A673 (cell line): ENCODE data around the gene LEAP2.

Source experiments
- EZH2 ChIP-seq: fragments of 200-600 bp; sonication (generic); IDR thresholded peaks from 2 replicates; pipeline ENCODE4 v1.6.1; 2017; ENCODE audit warnings: borderline replicate concordance, low read depth, mild to moderate bottlenecking, mixed read lengths, antibody characterized with exemption, low read length; ENCODE audit not compliant: poor library complexity, severe bottlenecking
- TF ChIP-seq, protein P1 (sequence below): fragments of 300-800, 200-600 bp; sonication (generic); conservative IDR thresholded peaks from 2 replicates; pipeline ENCODE4 v1.5.1; 2017; ENCODE audit warnings: low read depth, mild to moderate bottlenecking, antibody characterized with exemption, low read length, moderate library complexity, mixed read lengths

GRCh38 chr5:132873930-132874271 lies 433 bp downstream of the LEAP2 start:
- TF ChIP-seq, protein P1, sequence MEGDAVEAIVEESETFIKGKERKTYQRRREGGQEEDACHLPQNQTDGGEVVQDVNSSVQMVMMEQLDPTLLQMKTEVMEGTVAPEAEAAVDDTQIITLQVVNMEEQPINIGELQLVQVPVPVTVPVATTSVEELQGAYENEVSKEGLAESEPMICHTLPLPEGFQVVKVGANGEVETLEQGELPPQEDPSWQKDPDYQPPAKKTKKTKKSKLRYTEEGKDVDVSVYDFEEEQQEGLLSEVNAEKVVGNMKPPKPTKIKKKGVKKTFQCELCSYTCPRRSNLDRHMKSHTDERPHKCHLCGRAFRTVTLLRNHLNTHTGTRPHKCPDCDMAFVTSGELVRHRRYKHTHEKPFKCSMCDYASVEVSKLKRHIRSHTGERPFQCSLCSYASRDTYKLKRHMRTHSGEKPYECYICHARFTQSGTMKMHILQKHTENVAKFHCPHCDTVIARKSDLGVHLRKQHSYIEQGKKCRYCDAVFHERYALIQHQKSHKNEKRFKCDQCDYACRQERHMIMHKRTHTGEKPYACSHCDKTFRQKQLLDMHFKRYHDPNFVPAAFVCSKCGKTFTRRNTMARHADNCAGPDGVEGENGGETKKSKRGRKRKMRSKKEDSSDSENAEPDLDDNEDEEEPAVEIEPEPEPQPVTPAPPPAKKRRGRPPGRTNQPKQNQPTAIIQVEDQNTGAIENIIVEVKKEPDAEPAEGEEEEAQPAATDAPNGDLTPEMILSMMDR = no peak
- no peak for TF ChIP-seq EZH2
